GM10266 (cell line): Measurements from ENCODE around the gene TNFRSF14.

Experiments
- DNase-seq: peaks from one replicate; pipeline ENCODE4 v3.0.0; 2012; ENCODE audit errors: extremely low spot score
- TF ChIP-seq, protein P1 (sequence below): IDR thresholded peaks from 2 replicates; pipeline ENCODE4 v1.5.1; 2012; ENCODE audit warnings: mild to moderate bottlenecking, low read depth; ENCODE audit not compliant: control insufficient read depth, insufficient read depth; ENCODE audit errors: missing control alignments

Gene TNFRSF14

DNA sequence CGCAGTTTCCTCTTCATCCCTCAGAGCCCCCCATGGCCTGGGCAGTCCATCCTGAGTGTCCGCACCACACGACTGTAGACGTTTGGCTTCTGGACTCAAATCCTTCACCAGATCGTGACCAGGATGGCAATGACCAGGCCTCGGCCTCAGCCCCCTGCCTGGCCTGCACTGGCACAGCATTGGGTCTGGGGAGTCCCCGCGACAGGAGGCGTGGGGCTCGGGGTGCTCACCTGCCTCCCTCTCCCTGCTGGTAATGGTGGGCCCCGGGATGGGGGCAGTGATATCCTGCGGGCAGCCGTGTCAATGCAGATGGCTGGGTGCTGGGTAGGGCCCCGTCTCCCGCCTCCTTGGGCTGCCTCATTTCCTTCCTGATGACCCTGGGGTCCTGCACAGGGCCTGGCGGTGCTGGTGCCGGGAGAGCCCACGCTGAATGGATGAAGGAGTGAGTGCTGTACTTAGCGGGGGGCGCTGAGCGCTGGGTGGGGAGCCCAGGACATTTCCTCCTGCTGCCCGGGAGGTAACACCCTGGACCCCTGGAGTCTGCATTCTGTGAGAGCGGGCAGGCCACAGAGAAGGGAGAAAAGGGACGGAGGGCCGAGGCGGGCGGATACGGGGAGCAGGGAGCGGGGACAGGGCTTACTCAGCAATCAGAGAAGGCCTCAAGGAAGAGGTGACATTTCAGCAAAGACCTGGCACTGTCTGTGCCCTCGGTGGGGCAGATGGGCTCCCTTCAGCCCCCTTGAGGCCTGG lies 2.1 kb upstream of the TNFRSF14 start:
- DNase-seq = no peak
- TF ChIP-seq, protein P1, sequence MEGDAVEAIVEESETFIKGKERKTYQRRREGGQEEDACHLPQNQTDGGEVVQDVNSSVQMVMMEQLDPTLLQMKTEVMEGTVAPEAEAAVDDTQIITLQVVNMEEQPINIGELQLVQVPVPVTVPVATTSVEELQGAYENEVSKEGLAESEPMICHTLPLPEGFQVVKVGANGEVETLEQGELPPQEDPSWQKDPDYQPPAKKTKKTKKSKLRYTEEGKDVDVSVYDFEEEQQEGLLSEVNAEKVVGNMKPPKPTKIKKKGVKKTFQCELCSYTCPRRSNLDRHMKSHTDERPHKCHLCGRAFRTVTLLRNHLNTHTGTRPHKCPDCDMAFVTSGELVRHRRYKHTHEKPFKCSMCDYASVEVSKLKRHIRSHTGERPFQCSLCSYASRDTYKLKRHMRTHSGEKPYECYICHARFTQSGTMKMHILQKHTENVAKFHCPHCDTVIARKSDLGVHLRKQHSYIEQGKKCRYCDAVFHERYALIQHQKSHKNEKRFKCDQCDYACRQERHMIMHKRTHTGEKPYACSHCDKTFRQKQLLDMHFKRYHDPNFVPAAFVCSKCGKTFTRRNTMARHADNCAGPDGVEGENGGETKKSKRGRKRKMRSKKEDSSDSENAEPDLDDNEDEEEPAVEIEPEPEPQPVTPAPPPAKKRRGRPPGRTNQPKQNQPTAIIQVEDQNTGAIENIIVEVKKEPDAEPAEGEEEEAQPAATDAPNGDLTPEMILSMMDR = no peak

DNA sequence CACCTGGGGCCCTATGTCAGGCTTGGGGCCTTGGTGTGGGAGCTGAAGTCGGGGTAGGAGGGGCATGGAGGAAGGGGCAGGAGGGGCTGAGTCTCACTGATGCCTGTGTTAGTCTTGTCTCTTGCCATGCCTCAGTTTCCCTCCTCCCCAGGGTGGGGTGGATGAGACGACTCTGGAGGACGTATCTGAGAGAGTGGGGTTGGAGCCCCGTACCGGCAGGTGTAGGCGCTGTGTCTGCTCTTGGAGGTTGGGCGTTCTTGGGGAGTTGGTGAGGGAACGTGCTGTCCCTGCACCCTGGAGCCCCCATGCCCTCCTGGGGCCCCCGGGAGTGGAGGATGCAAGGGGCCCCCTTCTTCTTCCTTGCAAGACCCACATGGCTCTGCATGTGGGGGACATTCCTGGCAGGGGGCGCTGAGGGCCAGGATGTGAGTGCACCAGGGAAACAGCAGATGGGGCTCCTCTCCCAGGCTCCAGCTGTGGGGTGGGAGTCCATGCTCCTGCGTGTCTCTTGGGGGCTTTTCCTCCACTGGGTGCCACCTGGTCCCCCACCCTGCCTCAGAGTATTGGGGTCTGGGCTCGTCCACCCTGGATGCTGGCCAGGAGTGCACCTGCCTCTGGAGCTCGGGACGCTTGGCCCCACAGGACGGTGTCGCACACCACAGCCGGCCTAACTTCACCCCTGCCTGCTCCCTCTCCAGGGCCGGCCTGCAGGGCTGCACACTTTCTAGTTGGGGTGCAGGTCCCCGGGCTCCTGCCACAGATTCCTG lies 1.4 kb upstream of the TNFRSF14 start:
- peak; percentile 77 for DNase-seq
- TF ChIP-seq, protein P1 = peak; percentile 82

DNA sequence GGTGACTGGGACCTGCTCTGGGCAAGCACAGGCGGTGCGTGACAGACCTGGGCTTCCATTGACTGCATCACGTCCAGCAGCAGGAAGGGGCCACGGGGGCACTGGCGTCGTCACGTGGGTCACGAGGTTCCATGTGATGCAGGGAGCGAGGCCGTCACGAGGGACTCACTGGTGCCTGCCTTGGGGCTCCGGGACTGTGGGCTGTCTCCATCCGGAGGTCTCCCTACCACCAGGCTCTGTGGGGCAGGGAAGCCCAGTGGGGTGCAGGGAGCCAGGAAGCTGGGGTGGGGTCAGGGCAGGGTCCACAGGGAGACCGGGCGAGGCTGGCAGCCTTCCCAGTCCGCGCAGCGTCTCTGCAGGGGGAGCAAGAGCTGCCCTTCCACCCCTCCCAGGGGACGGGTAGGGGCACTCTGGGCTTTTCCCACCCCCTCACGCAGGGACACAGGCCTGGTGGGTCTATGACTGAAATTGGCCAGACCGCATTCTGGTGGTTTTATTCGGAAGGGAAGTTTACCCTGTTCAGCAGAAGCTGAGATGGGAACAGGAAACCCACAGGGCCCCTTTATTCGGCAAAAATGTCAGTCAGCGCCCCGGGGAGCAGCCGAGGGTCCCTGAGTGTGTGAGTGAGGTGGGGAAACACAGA lies 416 bp upstream of the TNFRSF14 start:
- TF ChIP-seq, protein P1 = no peak
- DNase-seq = peak; percentile 81

DNA sequence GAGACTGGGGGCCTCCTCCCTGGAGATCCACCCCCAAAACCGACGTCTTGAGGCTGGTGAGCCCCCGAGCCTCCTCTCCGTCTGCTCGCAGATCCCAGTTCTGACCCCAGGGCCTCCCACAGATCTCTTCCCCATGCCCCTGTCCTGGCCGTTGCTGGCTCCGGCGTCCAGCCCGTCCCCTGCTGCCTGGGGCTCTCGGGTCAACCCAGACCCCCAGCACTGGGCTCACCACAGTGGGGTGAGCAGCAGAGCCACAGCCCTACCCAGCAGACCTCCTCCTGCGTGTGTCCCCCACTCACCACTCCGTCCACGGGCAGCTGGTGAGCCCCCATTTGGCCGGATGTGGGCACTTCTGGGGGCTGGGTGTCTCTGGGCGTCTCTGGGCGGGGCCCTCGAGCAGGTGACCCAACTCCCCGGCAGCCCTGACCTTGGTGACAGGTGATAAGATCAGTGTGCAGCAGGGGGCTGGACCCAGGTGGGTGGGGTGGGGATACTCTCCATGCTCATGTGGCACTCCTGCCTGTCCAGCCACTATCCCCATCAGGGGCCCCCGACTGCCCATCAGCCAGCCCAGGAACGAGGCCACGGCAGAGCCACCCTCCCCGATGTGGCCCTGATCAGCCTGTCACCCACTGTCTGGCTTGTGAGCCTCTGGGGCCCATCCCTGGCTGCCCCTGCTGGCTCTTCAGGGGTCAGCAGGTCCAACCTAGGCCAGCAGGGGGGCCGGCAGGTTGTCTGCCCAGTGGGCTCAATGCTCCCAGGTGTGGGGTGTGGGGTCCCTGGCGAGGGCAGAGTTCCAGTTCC lies 709 bp downstream of the TNFRSF14 start:
- peak; percentile 67 for DNase-seq
- TF ChIP-seq, protein P1 = no peak

DNA sequence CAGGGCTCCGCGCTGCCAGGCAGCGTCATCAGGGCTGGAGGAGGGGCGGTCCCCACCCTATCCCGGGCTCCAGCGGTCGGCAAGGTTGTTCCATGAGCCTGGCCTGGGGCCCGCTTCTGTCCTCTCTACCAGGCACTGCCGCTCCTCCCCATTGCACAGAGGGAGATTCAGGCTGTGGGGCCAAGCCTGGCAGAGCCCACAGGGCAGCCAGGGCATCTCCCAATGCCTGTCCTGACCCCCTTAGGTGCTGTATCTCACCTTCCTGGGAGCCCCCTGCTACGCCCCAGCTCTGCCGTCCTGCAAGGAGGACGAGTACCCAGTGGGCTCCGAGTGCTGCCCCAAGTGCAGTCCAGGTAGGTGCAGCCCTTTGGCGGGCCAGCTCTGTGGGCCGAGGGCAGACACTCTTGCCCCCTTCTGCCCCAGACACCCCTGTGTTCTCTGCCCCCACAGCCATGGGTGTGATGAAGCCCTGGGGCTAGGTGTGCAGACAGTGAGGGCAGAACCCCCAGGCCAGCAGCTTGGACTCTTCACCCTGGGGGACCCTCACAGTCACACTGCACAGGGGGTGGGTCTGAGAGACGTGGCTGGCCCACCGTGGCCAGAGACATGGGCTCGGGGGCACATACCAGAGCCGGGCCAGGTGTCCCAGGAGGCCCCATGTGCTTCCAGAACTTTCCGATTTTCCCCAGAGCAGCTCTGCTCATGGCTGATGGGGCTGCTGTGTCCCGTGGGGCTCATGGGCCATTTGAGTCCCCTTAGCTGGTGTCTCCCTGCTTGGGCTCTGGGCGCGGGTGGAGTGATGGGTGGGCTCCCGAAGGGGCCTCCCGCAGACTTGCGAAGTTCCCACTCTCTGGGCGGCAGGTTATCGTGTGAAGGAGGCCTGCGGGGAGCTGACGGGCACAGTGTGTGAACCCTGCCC lies 1.6 kb downstream of the TNFRSF14 start:
- TF ChIP-seq, protein P1 = no peak
- no peak for DNase-seq

DNA sequence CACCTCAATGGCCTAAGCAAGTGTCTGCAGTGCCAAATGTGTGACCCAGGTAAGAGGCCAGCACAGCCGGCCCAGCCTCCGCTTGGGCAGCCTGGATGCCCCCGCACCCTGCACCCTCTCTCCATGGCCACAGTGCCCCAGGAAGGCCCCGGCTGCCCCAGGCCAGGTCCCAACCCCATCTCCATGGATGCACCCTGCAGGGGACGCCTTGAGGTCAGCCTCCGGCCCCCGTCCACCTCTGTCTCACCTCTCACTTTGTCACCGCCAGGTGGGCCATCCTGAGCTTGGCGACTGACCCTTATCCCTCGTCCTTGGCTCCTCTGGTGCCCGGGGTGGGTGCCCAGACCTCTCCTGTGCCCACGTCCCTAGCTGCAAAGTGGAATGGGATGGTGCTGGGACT lies 2.2 kb downstream of the TNFRSF14 start:
- no peak for DNase-seq
- TF ChIP-seq, protein P1 = no peak
